Endodermal cell (in vitro differentiated cells): ENCODE measurements around the gene ZNF254. TPM values are rescaled to one million over a fixed set of nuclear protein-coding genes. Genes with fewer than 3 reads are reported as not detected.

Source experiments
- DNase-seq: peaks from one replicate; pipeline ENCODE4 v3.0.0-alpha.2; 2017
- H3K27ac ChIP-seq: 2 replicates; pipeline ENCODE4 v1.5.1; 2013; ENCODE audit warnings: mild to moderate bottlenecking, low read depth, low read length, moderate library complexity
- H3K27me3 ChIP-seq: 2 replicates; pipeline ENCODE4 v1.6.1; 2013; ENCODE audit warnings: mild to moderate bottlenecking, low read length, moderate library complexity; ENCODE audit not compliant: insufficient read depth, control insufficient read depth, poor library complexity, severe bottlenecking
- H3K36me3 ChIP-seq: 2 replicates; pipeline ENCODE4 v1.7.0; 2013; ENCODE audit warnings: mild to moderate bottlenecking, low read length, moderate library complexity; ENCODE audit not compliant: control insufficient read depth, insufficient read depth
- H3K4me1 ChIP-seq: one replicate; pipeline ENCODE4 v1.7.0; 2013; ENCODE audit warnings: low read length; ENCODE audit not compliant: control insufficient read depth, insufficient read depth
- H3K4me3 ChIP-seq: 2 replicates; pipeline ENCODE4 v1.5.1; 2013; ENCODE audit warnings: mild to moderate bottlenecking, low read length, moderate library complexity
- H3K9ac ChIP-seq: 2 replicates; pipeline ENCODE4 v1.6.1; 2013; ENCODE audit warnings: mild to moderate bottlenecking, low read length, moderate library complexity; ENCODE audit not compliant: poor library complexity, severe bottlenecking; ENCODE audit errors: extremely low read depth
- H3K9me3 ChIP-seq: 2 replicates; pipeline ENCODE4 v1.6.1; 2013; ENCODE audit warnings: mild to moderate bottlenecking, low read length, moderate library complexity; ENCODE audit not compliant: control insufficient read depth
- H3K27ac Mint-ChIP-seq: 2 replicates; pipeline ENCODE4 v1.8.0; 2020; ENCODE audit warnings: mixed read lengths
- H3K27me3 Mint-ChIP-seq: 2 replicates; pipeline ENCODE4 v1.8.0; 2021; ENCODE audit warnings: mild to moderate bottlenecking, mixed read lengths; ENCODE audit not compliant: insufficient read depth
- H3K36me3 Mint-ChIP-seq: 2 replicates; pipeline ENCODE4 v1.8.0; 2020; ENCODE audit warnings: low read depth, mixed read lengths
- H3K4me1 Mint-ChIP-seq: 2 replicates; pipeline ENCODE4 v1.8.0; 2020; ENCODE audit warnings: mixed read lengths
- H3K4me3 Mint-ChIP-seq: 2 replicates; pipeline ENCODE4 v1.8.0; 2020; ENCODE audit warnings: mild to moderate bottlenecking, moderate library complexity, mixed read lengths
- H3K9me3 Mint-ChIP-seq: 2 replicates; pipeline ENCODE4 v1.8.0; 2020; ENCODE audit warnings: mild to moderate bottlenecking, mixed read lengths
- CTCF ChIP-seq: fragments of 200-600 bp; sonication (generic); conservative IDR thresholded peaks from 2 replicates; pipeline ENCODE4 v1.5.0; 2021; ENCODE audit warnings: antibody characterized with exemption, mild to moderate bottlenecking
- WGBS, 2 experiments: methylation state at CpG; one replicate each; pipeline versions ENCODE4 v1.1.5 to v1.1.7; 2013; ENCODE audit warnings: missing lambda C conversion rate in 2 of 2, mixed read lengths in 1 of 2; ENCODE audit not compliant: insufficient coverage in 1 of 2, insufficient read length in 1 of 2; 5-methylcytosine and 5-hydroxymethylcytosine counted together
- total RNA-seq, 2 donors: library from RNA; stranded (reverse); fragmentation: NEBNext Ultra II Directional in 1 of 2; extraction: Animal tissue kit (Norgen Biotek cat#: 25700) in 1 of 2; gene quantifications; 2 replicates in 1 of 2; 3 replicates in 1 of 2; pipeline ENCODE4 v1.2.1, GENCODE V29; 2021

Gene ZNF254
- total RNA-seq, 2 donors from 2014 or later: 30.7 to 33.8 TPM

DNA sequence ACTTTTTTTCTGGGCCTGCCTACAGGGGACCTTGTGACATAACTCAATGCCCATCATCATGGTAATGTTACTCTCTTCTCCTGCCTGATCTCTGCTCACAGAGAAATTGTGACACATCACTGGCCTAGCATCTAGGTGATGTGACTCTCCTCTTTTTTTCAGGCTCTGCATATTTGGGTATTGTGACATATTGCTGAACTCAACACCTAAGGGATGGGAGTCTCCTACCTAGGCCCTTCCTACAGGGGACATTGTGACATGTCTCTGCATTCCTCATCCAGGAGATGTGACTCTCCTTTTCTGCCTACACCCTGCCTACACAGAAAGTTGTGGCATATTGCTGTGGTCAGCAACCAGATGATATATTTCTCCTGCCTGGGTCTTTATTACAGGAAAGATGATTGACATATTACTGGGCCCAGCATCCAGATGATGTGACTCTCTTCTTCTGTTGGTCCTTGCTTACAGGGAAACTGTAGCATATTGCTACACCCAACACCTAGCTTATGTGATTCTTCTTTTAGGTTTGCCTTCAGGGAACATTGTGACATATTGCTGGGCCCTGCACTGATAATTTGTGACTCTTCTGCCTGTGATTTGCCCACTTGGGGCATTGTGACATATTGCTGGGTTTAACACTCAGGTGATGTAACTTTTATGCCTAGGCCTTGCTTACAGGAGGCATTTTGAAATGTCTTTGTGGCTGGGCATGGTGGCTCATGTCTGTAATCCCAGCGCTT, 21.0 kb upstream of the ZNF254 start:
- no peaks in the 10 kb centered on the region for H3K27me3 Mint-ChIP-seq

GRCh38 chr19:24069905-24070657, 16.9 kb upstream of the ZNF254 start:
- no peaks in the 10 kb centered on the region for H3K4me1 ChIP-seq
- H3K27me3 ChIP-seq: no peaks in the 10 kb centered on the region
- Mint-ChIP-seq H3K4me1 (no peaks in the 10 kb centered on the region), H3K27me3 (no peaks in the 10 kb centered on the region), H3K9me3 (peaks cover 15% of the 10 kb centered on the region), H3K27ac (no peak overlapping the region), H3K36me3 (peaks cover 72% of the 10 kb centered on the region), H3K4me3 (no peak overlapping the region)
- H3K9me3 ChIP-seq: peaks cover 26% of the 10 kb centered on the region
- H3K4me3 ChIP-seq: no peak overlapping the region
- no peak for DNase-seq
- no peak for TF ChIP-seq CTCF
- H3K27ac ChIP-seq: no peak overlapping the region
- no peak overlapping the region for H3K9ac ChIP-seq
- peaks cover 86% of the 10 kb centered on the region for H3K36me3 ChIP-seq
- 94 to 100% methylated on average over 3 of the region's 3 CpGs for WGBS, 2 experiments

More for the DNA sequence above, 21.0 kb upstream of the ZNF254 start:
- no peaks in the 10 kb centered on the region for H3K9me3 Mint-ChIP-seq
- no peaks in the 10 kb centered on the region for H3K4me1 Mint-ChIP-seq
- 93% methylated on average over 1 of the region's 1 CpG; no CpG with 5 or more reads in 1 of the 2 experiments for WGBS, 2 experiments
- no peak overlapping the region for H3K27ac Mint-ChIP-seq
- Histone ChIP-seq H3K4me1 (no peaks in the 10 kb centered on the region), H3K36me3 (peaks cover 75% of the 10 kb centered on the region), H3K9ac (no peak overlapping the region), H3K27ac (no peak overlapping the region), H3K9me3 (no peaks in the 10 kb centered on the region), H3K27me3 (no peaks in the 10 kb centered on the region), H3K4me3 (no peak overlapping the region)
- H3K36me3 Mint-ChIP-seq: peaks cover 70% of the 10 kb centered on the region
- no peak overlapping the region for H3K4me3 Mint-ChIP-seq
- no peak for TF ChIP-seq CTCF
- DNase-seq: no peak

- Mint-ChIP-seq H3K36me3 (peaks cover 76% of the 10 kb centered on the region), H3K27me3 (no peaks in the 10 kb centered on the region), H3K4me3 (no peak overlapping the region), H3K4me1 (no peaks in the 10 kb centered on the region), H3K27ac (no peak overlapping the region), H3K9me3 (peaks cover 25% of the 10 kb centered on the region)
- DNase-seq: no peak
- Histone ChIP-seq H3K27me3 (no peaks in the 10 kb centered on the region), H3K9me3 (peaks cover 35% of the 10 kb centered on the region), H3K4me3 (no peak overlapping the region), H3K27ac (no peak overlapping the region), H3K9ac (no peak overlapping the region), H3K4me1 (no peaks in the 10 kb centered on the region), H3K36me3 (peaks cover 84% of the 10 kb centered on the region)
- TF ChIP-seq CTCF: no peak
- 94% methylated on average over 2 of the region's 2 CpGs; no CpG with 5 or more reads in 1 of the 2 experiments for WGBS, 2 experiments
Measured at GRCh38 chr19:24071078-24071477, 15.9 kb upstream of the ZNF254 start.
